Caco-2 (cell line): Measurements from ENCODE around the gene PRCD. TPM values are rescaled to one million over a fixed set of nuclear protein-coding genes. Genes with fewer than 3 reads are reported as not detected.

Source experiments
- BruUV-seq: library from RNA; stranded (reverse); fragments of 400-500 nt; replicated peaks from 2 replicates; lab custom pipeline; 2021; lab: Mats Ljungman, UMichigan
- CTCF ChIA-PET: fragments of 300-600 bp; sonication (Branson Sonifier 250); formaldehyde crosslinking; loops from one replicate; lab custom pipeline; 2022; ENCODE audit warnings: antibody characterized with exemption; lab: Charles Lee
- POLR2A ChIA-PET: fragments of 300-600 bp; sonication (Branson Sonifier 250); formaldehyde crosslinking; loops from one replicate; lab custom pipeline; 2022; ENCODE audit warnings: antibody characterized with exemption; lab: Charles Lee
- DNase-seq, 2 experiments: peaks; one replicate each; pipeline versions ENCODE4 v3.0.0 to v3.0.0-alpha.2; 2020 to 2022
- H3K27me3 ChIP-seq: replicated peaks from 2 replicates; pipeline ENCODE4 v1.6.0; 2011; ENCODE audit warnings: low read length; ENCODE audit not compliant: control insufficient read depth, insufficient read depth
- H3K36me3 ChIP-seq: 2 replicates; pipeline ENCODE4 v1.5.1; 2011; ENCODE audit warnings: low read length; ENCODE audit not compliant: control insufficient read depth, insufficient read depth
- H3K4me1 ChIP-seq: fragments of 250-450 bp; sonication (Bioruptor Pico); 2 replicates; pipeline ENCODE4 v1.5.1; 2020; ENCODE audit warnings: mild to moderate bottlenecking
- H3K4me3 ChIP-seq: 2 replicates; pipeline ENCODE4 v1.5.1; 2011; ENCODE audit warnings: low read depth, mild to moderate bottlenecking, control low read depth, low read length
- H3K9me3 ChIP-seq: fragments of 250-450 bp; sonication (Bioruptor Pico); 2 replicates; pipeline ENCODE4 v1.5.1; 2020; ENCODE audit warnings: mild to moderate bottlenecking, moderate library complexity
- H3K27ac Mint-ChIP-seq: one replicate; pipeline ENCODE4 v1.8.0; 2022; ENCODE audit warnings: mixed read lengths; ENCODE audit not compliant: unreplicated experiment
- H3K27me3 Mint-ChIP-seq: one replicate; pipeline ENCODE4 v1.8.0; 2022; ENCODE audit warnings: mixed read lengths; ENCODE audit not compliant: insufficient read depth, unreplicated experiment
- H3K36me3 Mint-ChIP-seq: one replicate; pipeline ENCODE4 v1.8.0; 2022; ENCODE audit warnings: mild to moderate bottlenecking, mixed read lengths; ENCODE audit not compliant: insufficient read depth, unreplicated experiment
- H3K4me1 Mint-ChIP-seq: one replicate; pipeline ENCODE4 v1.8.0; 2022; ENCODE audit warnings: low read depth, mixed read lengths; ENCODE audit not compliant: unreplicated experiment
- H3K4me3 Mint-ChIP-seq: one replicate; pipeline ENCODE4 v1.8.0; 2022; ENCODE audit warnings: mild to moderate bottlenecking, moderate library complexity, mixed read lengths; ENCODE audit not compliant: unreplicated experiment
- H3K9me3 Mint-ChIP-seq: one replicate; pipeline ENCODE4 v1.8.0; 2022; ENCODE audit warnings: mixed read lengths; ENCODE audit not compliant: unreplicated experiment
- intact Hi-C: fragments of 100-400 bp; cut with micrococcal nuclease; formaldehyde crosslinking; loops from one replicate; pipeline ENCODE4 v1.10.0; 2022; ENCODE audit not compliant: unreplicated experiment
- total RNA-seq: library from RNA; stranded (reverse); gene quantifications from 2 replicates; pipeline ENCODE4 v1.2.3, GENCODE V29; 2022
- TF ChIP-seq, protein P1 (sequence below), 2 experiments: fragments of 200-600 bp in 1 of 2; IDR thresholded peaks; 1 replicate in 1 of 2; 2 replicates in 1 of 2; pipeline versions ENCODE4 v1.5.1 to v1.8.0; 2011 to 2022; ENCODE audit warnings: antibody characterized with exemption in 1 of 2, control low read depth in 1 of 2, inconsistent platforms in 1 of 2, low read depth in 1 of 2, low read length in 1 of 2, mild to moderate bottlenecking in 1 of 2, moderate library complexity in 1 of 2; ENCODE audit not compliant: insufficient read depth in 1 of 2, severe bottlenecking in 1 of 2, unreplicated experiment in 1 of 2

Gene PRCD
- total RNA-seq, 1 experiment from 2014 or later, result not detected

DNA sequence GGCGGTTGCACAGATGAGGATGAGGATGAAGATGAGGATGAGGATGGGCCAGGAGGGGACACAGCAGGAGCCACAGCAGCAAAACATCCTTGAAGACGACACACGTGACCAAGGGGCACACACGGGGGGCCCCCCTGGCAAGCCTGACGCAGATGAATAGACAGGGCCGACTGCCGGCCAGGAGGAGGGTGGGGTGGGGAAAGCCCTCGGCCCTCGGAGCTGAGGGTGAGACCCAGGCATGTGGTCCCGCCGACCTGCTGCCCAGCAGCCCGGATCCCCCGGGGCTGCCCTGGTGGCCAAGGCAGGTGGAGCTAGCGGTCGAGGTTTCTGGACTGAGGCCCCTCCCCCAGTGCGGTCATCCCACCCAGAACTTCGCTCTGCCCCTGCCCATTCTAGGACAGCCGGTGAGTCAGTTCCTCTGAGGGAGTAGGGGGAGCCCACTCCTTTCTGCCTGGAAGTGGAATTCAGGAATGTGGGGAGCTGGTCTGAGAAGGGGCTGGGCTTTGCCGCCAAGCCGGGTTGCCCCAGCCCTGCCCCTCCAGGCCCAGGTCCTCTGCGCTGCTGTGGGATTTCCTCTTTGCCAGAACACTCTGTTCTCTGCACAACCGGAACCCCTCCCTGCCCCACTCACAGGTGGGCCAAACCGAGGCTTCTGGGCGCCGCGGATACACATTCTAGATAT lies 12.3 kb upstream of the PRCD start:
- peak in 1 of 2 experiments; percentile 32 for DNase-seq
- Mint-ChIP-seq H3K9me3 (no peaks in the 10 kb centered on the region), H3K4me1 (peaks cover 10% of the 10 kb centered on the region), H3K4me3 (no peak overlapping the region), H3K27me3 (no peaks in the 10 kb centered on the region), H3K27ac (peak overlapping the region; percentile 9), H3K36me3 (no peaks in the 10 kb centered on the region)
- Histone ChIP-seq H3K36me3 (no peaks in the 10 kb centered on the region), H3K27me3 (no peaks in the 10 kb centered on the region), H3K4me1 (peaks cover 16% of the 10 kb centered on the region), H3K4me3 (no peak overlapping the region), H3K9me3 (no peaks in the 10 kb centered on the region)
- TF ChIP-seq, protein P1, sequence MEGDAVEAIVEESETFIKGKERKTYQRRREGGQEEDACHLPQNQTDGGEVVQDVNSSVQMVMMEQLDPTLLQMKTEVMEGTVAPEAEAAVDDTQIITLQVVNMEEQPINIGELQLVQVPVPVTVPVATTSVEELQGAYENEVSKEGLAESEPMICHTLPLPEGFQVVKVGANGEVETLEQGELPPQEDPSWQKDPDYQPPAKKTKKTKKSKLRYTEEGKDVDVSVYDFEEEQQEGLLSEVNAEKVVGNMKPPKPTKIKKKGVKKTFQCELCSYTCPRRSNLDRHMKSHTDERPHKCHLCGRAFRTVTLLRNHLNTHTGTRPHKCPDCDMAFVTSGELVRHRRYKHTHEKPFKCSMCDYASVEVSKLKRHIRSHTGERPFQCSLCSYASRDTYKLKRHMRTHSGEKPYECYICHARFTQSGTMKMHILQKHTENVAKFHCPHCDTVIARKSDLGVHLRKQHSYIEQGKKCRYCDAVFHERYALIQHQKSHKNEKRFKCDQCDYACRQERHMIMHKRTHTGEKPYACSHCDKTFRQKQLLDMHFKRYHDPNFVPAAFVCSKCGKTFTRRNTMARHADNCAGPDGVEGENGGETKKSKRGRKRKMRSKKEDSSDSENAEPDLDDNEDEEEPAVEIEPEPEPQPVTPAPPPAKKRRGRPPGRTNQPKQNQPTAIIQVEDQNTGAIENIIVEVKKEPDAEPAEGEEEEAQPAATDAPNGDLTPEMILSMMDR (IDR thresholded peaks at IDR 0.05; ENCODE audit: insufficient read depth in 1 of 2, low read depth in 1 of 2, low read length in 1 of 2, severe bottlenecking in 1 of 2, unreplicated experiment in 1 of 2), result no peak
- CTCF ChIA-PET, result interaction anchor here (0.6 to 1.2 kb wide), 3 partner anchors 13 to 983 kb away, joined by 4 to 8 read pairs (median 4); no protein-coding TSS in a partner anchor
- no TSS peak for BruUV-seq
- intact Hi-C loops, result no loop called here
- POLR2A ChIA-PET, result no interaction called here

DNA sequence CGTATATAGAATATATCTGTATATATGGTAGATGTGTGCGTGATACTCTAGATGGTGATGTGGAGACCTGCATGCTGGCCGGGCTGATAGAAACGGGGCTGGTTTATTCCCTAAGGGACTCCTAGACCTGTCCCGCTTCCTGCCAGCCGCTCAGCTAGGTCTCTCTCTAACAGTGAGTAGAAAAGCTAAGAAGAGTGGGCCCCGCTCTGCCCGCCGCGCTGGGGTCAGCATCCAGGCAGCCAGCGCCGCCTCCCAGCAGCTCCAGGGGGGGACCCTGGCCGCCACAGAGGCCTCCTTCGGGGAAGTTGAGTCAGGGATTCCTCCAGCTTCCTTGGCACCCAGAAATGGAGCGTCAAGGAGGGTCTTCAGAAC lies 11.7 kb upstream of the PRCD start:
- H3K4me1 Mint-ChIP-seq, result peaks cover 15% of the 10 kb centered on the region
- Histone ChIP-seq H3K36me3 (no peaks in the 10 kb centered on the region), H3K9me3 (no peaks in the 10 kb centered on the region), H3K27me3 (no peaks in the 10 kb centered on the region), H3K4me1 (peaks cover 21% of the 10 kb centered on the region), H3K4me3 (no peak overlapping the region)
- no TSS peak for BruUV-seq
- H3K36me3 Mint-ChIP-seq, result no peaks in the 10 kb centered on the region
- DNase-seq, result no peak
- no peak overlapping the region for H3K4me3 Mint-ChIP-seq
- ChIA-PET CTCF (interaction anchor here (0.6 to 1.2 kb wide), 3 partner anchors 13 to 982 kb away, joined by 4 to 8 read pairs (median 4); no protein-coding TSS in a partner anchor), POLR2A (interaction anchor here (1.2 kb wide), 1 partner anchor 29 kb away, joined by 4 read pairs; no protein-coding TSS in a partner anchor)
- H3K27ac Mint-ChIP-seq, result no peak overlapping the region
- intact Hi-C loops, result no loop called here
- TF ChIP-seq, protein P1 (IDR thresholded peaks at IDR 0.05; ENCODE audit: insufficient read depth in 1 of 2, low read depth in 1 of 2, low read length in 1 of 2, severe bottlenecking in 1 of 2, unreplicated experiment in 1 of 2), result no peak
- no peaks in the 10 kb centered on the region for H3K9me3 Mint-ChIP-seq
- H3K27me3 Mint-ChIP-seq, result no peaks in the 10 kb centered on the region

DNA sequence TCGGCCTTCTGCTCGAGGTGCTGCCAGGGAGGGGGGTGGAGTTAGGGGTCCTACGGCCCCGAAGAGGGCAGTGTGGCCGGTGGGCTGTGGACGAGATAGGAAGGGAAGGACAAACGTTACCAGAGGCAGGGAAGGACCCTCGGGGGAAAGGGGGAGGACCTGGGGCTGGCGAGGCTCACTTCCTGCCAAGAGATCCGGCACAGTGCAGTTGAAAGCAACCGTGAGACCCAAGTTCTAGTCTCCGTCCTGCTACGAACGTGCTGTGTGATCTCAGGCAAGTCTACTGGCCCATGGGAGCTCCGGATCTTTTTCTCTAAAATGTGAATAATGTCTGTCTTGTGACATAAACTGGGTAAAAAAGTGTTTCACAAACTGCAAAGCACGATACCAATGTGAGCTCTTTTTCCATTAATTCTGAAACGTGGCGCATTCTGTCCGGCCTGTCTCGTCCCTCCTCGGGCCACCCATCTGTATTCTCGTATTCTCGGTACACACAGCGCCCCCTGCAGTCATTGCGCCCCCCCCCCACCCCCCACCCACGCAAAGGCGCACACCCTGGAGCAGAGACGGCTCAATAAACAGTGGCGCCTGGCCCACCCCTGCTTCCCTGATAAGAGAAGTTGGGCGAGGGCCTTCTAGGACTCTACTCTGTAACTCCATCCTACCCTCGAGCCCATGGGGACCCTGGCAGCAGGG lies 11.2 kb upstream of the PRCD start:
- no peak overlapping the region for H3K27ac Mint-ChIP-seq
- DNase-seq, result no peak
- peaks cover 15% of the 10 kb centered on the region for H3K4me1 Mint-ChIP-seq
- Histone ChIP-seq H3K4me1 (peaks cover 24% of the 10 kb centered on the region), H3K27me3 (no peaks in the 10 kb centered on the region), H3K36me3 (no peaks in the 10 kb centered on the region), H3K9me3 (no peaks in the 10 kb centered on the region), H3K4me3 (no peak overlapping the region)
- ChIA-PET CTCF (interaction anchor here (0.6 to 0.7 kb wide), 3 partner anchors 99 to 982 kb away, joined by 3 to 8 read pairs (median 4); no protein-coding TSS in a partner anchor), POLR2A (interaction anchor here (1.2 kb wide), 1 partner anchor 29 kb away, joined by 4 read pairs; no protein-coding TSS in a partner anchor)
- TF ChIP-seq, protein P1 (IDR thresholded peaks at IDR 0.05; ENCODE audit: insufficient read depth in 1 of 2, low read depth in 1 of 2, low read length in 1 of 2, severe bottlenecking in 1 of 2, unreplicated experiment in 1 of 2), result no peak
- H3K9me3 Mint-ChIP-seq, result no peaks in the 10 kb centered on the region
- no peaks in the 10 kb centered on the region for H3K27me3 Mint-ChIP-seq
- H3K4me3 Mint-ChIP-seq, result no peak overlapping the region
- BruUV-seq, result no TSS peak
- H3K36me3 Mint-ChIP-seq, result no peaks in the 10 kb centered on the region
- intact Hi-C loops, result no loop called here
